ENCODE data around the gene HLA-DOA.
A peak's percentile ranks its signal among the peaks of the same experiment; 100 is the strongest.

Gene HLA-DOA

DNA sequence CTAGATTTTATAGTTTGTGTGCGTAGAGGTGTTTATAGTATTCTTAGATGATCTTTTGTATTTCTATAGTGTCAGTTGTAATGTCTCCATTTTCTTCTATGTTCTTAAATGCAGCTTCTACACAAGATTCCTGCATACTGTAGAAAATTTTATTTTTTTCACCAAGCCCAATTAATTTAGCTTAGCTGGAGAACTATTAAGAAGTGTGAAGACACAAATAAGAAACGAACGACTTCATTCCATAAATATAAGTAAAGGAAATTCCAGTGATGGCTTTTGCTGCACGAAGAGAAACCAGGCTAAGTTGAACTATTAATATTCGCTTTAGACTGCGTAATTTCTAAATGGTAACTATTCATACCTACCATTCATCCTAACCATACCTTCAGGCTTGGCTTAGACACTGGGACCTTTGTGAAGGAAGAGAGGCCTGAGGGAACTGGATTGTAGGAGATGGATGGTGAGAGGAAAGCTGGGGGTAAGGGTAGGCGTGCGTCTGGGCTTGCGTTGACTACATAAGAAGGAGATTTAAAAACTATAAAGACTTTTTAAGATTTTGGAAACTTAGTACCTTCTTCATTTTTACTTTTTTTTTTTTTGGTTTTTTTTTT, 15.9 kb downstream of the HLA-DOA start:
- ATAC-seq: no peak
- H3K27ac Mint-ChIP-seq: no peak overlapping the region
- no peaks in the 10 kb centered on the region for H3K36me3 Mint-ChIP-seq
- H3K4me3 Mint-ChIP-seq: no peak overlapping the region
- no peaks in the 10 kb centered on the region for H3K9me3 Mint-ChIP-seq
- H3K27me3 Mint-ChIP-seq: no peaks in the 10 kb centered on the region
- peaks cover under 1% of the 10 kb centered on the region for H3K4me1 Mint-ChIP-seq

DNA sequence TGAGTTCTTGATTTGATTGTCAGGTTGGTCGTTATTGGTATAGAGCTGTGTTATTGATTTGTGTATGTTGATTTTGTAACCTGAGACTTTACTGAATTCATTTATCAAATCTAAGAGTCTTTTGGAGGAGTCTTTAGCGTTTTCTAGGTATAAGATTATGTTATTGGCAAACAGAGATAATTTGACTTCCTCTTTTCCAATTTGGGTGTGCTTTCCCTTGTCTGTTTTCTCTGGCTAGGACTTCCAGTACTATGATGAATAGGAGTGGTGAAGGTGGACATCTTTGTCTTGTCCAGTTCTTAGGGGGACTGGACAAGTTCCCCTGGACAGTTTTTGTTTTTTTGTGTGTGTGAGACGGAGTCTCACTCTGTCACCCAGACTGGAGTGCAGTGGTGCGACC, 17.4 kb downstream of the HLA-DOA start:
- no peak overlapping the region for H3K4me3 Mint-ChIP-seq
- no peaks in the 10 kb centered on the region for H3K9me3 Mint-ChIP-seq
- no peaks in the 10 kb centered on the region for H3K36me3 Mint-ChIP-seq
- no peaks in the 10 kb centered on the region for H3K27me3 Mint-ChIP-seq
- H3K27ac Mint-ChIP-seq: no peak overlapping the region
- ATAC-seq: no peak
- peaks cover 11% of the 10 kb centered on the region for H3K4me1 Mint-ChIP-seq

DNA sequence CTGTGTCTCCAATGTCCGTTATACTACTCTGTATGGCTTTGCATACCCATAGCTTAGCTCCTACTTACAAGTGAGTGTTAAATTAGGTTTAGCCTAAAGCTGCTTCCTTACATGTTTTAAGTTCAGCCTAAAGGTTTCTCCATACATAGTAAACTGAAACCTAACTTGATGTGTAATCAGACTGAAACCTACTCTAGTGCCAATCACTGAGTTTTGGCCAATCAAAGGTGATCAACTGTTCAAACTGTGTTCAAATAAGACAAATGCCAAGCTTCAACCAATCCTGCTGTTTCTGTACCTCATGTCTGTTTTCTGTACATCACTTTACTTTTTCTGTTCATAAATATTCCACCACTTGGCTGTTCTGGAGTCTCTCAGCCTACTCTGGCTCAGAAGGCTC, 20.0 kb downstream of the HLA-DOA start:
- ATAC-seq: no peak
- no peaks in the 10 kb centered on the region for H3K27me3 Mint-ChIP-seq
- peaks cover 15% of the 10 kb centered on the region for H3K4me1 Mint-ChIP-seq
- H3K4me3 Mint-ChIP-seq: no peak overlapping the region
- no peaks in the 10 kb centered on the region for H3K9me3 Mint-ChIP-seq
- no peak overlapping the region for H3K27ac Mint-ChIP-seq
- no peaks in the 10 kb centered on the region for H3K36me3 Mint-ChIP-seq

DNA sequence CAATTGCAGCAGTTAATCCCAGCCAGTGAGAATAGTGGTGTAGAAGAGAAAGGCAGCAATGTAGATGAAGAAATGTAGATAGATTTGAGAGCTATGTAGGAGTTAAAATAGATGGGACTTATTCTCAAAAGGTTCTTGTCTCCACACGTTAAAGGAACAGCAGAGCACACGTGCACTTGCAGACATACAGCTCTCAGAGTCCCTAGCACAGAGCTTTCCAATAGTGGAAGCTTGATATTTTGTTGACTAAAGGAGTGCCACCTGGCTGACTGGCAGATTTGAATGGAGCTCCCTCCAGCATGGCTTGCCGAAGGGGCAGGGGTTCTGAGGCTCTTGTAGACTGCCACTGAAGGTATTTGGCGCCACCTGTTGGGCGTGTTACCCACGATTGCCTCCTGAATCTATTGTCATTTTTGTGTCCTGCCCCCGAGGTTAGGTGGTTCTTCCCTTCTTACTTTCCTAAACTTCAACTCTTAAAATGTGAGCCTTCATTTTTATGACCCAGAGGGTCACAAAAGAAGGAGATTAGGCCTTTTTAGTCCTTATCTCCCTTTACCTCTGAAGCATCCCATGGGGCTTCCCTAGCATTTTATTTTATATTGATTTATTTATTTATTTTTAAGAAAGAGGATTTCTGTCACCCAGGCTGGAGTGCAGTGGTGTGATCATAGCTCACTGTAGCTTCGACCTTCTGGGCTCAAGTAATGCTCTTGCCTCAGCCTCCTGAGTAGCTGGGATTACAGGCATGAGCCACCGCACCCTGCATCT, 24.6 kb downstream of the HLA-DOA start:
- Mint-ChIP-seq H3K9me3 (no peaks in the 10 kb centered on the region), H3K27ac (peak overlapping the region; percentile 45), H3K36me3 (peaks cover 29% of the 10 kb centered on the region), H3K4me3 (no peak overlapping the region), H3K4me1 (peaks cover 54% of the 10 kb centered on the region), H3K27me3 (no peaks in the 10 kb centered on the region)
- peak; percentile 94 for ATAC-seq

DNA sequence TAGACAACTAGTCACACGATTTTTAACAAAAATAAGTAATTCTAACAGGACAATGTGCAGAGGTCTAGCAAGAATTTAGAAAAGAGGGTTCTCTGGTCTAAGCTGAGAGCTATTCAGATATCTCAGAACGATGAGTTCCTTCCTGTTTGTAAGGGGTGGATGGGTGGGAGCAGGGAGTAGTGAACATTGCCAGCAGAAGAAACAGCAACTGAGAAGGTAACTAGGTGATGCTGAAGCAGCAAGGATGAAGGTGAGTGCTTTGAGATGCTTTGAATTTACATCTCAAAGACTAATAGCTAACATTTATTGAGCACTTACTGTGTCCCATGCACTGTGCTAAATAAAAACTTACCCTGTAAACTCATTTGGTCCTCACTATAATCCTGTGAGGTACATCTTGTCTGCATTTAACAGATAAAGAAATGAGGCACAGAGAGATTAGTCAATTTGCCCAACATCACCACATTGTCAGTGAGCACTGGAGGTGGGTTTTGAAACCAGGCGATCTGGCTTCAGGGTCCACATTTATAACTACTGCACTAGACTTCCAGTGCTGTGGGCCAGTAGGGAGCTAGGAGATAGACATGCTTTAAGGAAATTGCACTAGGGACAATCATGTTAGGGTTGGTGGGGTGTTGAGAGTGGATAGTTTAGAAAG, 25.3 kb downstream of the HLA-DOA start:
- Mint-ChIP-seq H3K9me3 (no peaks in the 10 kb centered on the region), H3K4me1 (peaks cover 61% of the 10 kb centered on the region), H3K27me3 (no peaks in the 10 kb centered on the region), H3K36me3 (peaks cover 36% of the 10 kb centered on the region), H3K27ac (peak overlapping the region; percentile 45), H3K4me3 (no peak overlapping the region)
- ATAC-seq: peak; percentile 3

DNA sequence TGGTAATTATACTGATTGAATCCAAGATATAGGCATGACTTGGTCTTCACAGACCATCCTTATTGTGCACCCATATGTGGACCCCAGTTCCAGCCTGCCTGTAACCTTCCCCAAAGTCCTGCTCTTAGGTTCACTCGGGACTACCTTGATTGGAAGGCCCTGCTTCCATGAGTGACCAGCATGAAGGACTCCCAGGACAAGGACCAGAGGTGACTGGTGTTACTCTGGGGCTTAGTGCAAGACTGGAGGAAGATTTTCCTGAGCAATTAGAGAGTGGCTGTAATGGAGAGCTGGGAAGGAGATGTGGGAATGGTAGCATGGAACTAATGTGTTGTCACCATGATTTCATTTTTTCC, 25.9 kb downstream of the HLA-DOA start:
- Mint-ChIP-seq H3K27ac (peak overlapping the region; percentile 45), H3K4me1 (peaks cover 65% of the 10 kb centered on the region), H3K4me3 (no peak overlapping the region), H3K36me3 (peaks cover 42% of the 10 kb centered on the region), H3K27me3 (no peaks in the 10 kb centered on the region), H3K9me3 (no peaks in the 10 kb centered on the region)
- no peak for ATAC-seq

DNA sequence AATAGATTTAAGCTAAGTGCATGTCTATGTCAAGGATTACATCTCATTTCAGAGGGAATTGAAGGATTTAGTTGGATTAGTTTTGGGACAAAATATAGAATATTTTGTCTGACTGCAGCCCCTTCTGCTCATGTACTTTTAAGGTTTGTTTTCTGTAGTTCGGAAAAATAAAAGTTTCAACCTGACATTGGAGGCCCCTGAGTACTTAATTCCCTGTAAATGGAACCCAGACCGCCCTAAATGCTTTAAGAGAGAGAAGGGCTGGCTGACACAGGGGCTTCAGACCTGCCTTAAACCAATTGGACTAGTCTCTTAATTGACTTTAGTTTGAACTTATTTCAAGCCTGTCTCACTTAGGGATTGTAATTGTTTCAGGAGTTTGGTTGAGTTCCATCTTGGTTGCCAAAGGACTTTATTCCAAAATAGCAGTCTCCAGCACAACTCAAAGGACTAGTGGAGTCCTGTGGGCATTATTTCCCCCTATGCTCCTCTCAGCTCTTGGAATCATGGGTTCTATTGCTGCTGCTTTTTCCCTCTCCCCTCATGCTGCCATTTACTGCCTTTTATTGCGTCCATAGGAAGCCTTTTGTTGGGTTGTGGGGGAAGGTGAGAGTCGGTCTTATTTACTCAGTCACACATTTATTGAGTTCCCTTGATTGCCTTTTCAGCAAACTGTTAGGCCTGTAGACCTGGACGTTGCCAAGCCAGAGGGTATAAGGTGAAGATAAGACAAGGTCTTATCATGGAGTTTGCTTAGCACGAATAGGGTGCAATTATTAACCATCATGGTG, 26.5 kb downstream of the HLA-DOA start:
- H3K27ac Mint-ChIP-seq: no peak overlapping the region
- peaks cover 64% of the 10 kb centered on the region for H3K4me1 Mint-ChIP-seq
- H3K9me3 Mint-ChIP-seq: no peaks in the 10 kb centered on the region
- peaks cover 48% of the 10 kb centered on the region for H3K36me3 Mint-ChIP-seq
- no peak overlapping the region for H3K4me3 Mint-ChIP-seq
- ATAC-seq: no peak
- H3K27me3 Mint-ChIP-seq: no peaks in the 10 kb centered on the region

DNA sequence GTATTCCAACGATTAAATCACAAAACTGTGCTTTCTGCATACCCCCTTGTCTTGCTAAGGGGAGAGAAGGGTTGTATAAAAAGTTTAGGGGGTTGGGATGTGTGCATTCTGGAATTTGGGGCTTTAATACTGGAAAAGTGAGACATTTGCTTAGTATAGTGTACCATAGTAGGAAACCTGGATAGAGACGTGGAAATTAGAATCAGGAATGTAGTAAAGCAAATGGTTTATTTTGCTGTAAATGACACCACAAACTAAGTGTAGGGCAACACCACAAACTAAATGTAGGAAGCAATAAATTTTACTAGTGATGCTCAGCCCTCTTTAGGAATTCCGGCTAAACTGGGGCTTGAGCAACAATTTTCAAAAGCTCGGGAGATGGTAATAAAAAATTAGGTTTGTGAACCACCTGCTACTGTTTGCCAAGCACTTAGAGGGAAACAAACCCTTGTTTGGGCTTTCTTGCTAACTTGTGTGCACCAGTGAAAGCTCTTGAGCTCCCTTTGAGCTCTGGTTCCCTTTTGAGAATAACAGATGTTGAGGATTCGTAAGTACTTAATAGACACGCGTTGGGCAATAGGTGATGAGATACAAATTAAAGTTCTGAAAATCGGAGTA, 27.2 kb downstream of the HLA-DOA start:
- H3K4me1 Mint-ChIP-seq: peaks cover 65% of the 10 kb centered on the region
- H3K9me3 Mint-ChIP-seq: no peaks in the 10 kb centered on the region
- H3K36me3 Mint-ChIP-seq: peaks cover 55% of the 10 kb centered on the region
- H3K4me3 Mint-ChIP-seq: no peak overlapping the region
- H3K27ac Mint-ChIP-seq: peak overlapping the region; percentile 48
- no peaks in the 10 kb centered on the region for H3K27me3 Mint-ChIP-seq
- ATAC-seq: no peak

DNA sequence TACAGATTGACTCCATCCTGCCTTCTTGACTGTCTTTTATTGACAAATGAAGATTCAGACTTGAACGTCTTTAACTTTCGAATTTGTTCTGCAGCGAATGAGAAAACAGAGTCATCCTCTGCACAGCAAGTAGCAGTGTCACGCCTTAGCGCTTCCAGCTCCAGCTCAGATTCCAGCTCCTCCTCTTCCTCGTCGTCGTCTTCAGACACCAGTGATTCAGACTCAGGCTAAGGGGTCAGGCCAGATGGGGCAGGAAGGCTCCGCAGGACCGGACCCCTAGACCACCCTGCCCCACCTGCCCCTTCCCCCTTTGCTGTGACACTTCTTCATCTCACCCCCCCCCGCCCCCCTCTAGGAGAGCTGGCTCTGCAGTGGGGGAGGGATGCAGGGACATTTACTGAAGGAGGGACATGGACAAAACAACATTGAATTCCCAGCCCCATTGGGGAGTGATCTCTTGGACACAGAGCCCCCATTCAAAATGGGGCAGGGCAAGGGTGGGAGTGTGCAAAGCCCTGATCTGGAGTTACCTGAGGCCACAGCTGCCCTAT, 28.8 kb downstream of the HLA-DOA start:
- no peak overlapping the region for H3K4me3 Mint-ChIP-seq
- no peak overlapping the region for H3K27ac Mint-ChIP-seq
- H3K36me3 Mint-ChIP-seq: peaks cover 71% of the 10 kb centered on the region
- peaks cover 82% of the 10 kb centered on the region for H3K4me1 Mint-ChIP-seq
- ATAC-seq: no peak
- H3K9me3 Mint-ChIP-seq: no peaks in the 10 kb centered on the region
- no peaks in the 10 kb centered on the region for H3K27me3 Mint-ChIP-seq

DNA sequence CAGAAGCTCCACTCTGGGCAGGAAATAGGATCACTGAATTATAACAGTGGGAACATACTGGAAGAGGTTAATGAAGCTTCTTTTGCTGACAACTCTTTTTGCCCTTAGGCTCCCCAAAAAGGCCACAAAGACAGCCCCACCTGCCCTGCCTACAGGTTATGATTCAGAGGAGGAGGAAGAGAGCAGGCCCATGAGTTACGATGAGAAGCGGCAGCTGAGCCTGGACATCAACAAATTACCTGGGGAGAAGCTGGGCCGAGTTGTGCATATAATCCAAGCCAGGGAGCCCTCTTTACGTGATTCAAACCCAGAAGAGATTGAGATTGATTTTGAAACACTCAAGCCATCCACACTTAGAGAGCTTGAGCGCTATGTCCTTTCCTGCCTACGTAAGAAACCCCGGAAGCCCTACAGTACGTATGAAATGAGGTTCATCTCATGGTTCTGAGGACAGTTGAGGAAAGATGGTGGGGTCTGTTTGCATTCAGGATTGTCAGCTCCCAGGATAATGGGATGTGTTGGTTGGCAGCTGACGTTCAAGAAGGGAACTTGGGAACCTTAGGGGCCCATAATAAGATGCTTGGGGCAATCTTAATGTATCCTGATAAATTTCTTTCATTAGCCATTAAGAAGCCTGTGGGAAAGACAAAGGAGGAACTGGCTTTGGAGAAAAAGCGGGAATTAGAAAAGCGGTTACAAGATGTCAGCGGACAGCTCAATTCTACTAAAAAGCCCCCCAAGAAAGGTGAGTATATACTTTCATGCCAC, 29.5 kb downstream of the HLA-DOA start:
- Mint-ChIP-seq H3K4me3 (no peak overlapping the region), H3K36me3 (peaks cover 78% of the 10 kb centered on the region), H3K27me3 (no peaks in the 10 kb centered on the region), H3K4me1 (peaks cover 88% of the 10 kb centered on the region), H3K27ac (no peak overlapping the region), H3K9me3 (no peaks in the 10 kb centered on the region)
- ATAC-seq: no peak

DNA sequence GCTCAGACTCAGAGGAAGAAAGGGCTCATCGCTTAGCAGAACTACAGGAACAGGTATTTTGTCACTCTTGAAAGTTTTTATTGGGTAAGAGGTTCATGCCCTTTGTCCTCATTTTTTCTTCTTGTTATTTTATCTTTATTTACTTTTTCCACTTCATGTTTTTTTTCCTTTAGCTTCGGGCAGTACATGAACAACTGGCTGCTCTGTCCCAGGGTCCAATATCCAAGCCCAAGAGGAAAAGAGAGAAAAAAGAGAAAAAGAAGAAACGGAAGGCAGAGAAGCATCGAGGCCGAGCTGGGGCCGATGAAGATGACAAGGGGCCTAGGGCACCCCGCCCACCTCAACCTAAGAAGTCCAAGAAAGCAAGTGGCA, 31.5 kb downstream of the HLA-DOA start:
- Mint-ChIP-seq H3K27me3 (no peaks in the 10 kb centered on the region), H3K4me1 (peaks cover 79% of the 10 kb centered on the region), H3K4me3 (no peak overlapping the region), H3K9me3 (no peaks in the 10 kb centered on the region), H3K36me3 (peaks cover 97% of the 10 kb centered on the region), H3K27ac (no peak overlapping the region)
- no peak for ATAC-seq

DNA sequence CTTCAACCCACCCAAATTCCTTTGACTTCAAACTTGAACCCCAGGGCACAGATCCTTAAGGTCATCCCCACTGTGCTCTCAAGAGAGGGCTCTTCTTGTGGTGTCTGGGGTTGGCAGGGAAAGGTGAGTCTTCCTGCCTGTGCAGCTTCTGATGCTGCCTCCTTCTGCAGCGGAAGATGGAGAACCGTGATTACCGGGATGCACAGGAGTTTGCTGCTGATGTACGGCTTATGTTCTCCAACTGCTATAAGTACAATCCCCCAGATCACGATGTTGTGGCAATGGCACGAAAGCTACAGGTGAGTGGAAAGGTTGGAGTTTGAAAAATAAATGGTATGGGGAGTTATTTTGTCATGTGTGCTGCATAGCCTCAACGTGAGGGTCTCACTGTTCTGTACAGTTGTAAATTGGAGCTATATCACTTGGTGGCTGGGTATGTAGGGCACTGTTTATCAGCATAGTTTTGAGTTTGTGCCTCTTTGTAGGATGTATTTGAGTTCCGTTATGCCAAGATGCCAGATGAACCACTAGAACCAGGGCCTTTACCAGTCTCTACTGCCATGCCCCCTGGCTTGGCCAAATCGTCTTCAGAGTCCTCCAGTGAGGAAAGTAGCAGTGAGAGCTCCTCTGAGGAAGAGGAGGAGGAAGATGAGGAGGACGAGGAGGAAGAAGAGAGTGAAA, 32.0 kb downstream of the HLA-DOA start:
- peaks cover 75% of the 10 kb centered on the region for H3K4me1 Mint-ChIP-seq
- H3K4me3 Mint-ChIP-seq: peak overlapping the region; percentile 24
- no peaks in the 10 kb centered on the region for H3K9me3 Mint-ChIP-seq
- H3K36me3 Mint-ChIP-seq: peaks cover 100% of the 10 kb centered on the region
- H3K27me3 Mint-ChIP-seq: no peaks in the 10 kb centered on the region
- ATAC-seq: no peak
- H3K27ac Mint-ChIP-seq: peak overlapping the region; percentile 71

DNA sequence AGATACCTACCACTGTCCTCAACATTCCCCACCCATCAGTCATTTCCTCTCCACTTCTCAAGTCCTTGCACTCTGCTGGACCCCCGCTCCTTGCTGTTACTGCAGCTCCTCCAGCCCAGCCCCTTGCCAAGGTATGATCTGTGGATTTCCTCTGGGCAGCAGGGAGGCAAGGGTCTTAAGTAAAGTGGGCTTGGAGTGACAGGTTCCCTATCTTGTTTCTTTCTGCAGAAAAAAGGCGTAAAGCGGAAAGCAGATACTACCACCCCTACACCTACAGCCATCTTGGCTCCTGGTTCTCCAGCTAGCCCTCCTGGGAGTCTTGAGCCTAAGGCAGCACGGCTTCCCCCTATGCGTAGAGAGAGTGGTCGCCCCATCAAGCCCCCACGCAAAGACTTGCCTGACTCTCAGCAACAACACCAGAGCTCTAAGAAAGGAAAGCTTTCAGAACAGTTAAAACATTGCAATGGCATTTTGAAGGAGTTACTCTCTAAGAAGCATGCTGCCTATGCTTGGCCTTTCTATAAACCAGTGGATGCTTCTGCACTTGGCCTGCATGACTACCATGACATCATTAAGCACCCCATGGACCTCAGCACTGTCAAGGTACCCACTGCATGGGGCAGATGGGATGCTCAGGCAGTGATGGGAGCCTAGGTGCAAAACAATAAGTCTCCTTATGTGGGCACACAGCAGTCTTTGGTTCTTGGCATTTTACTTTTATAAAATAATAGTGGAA, 32.9 kb downstream of the HLA-DOA start:
- no peak for ATAC-seq
- Mint-ChIP-seq H3K36me3 (peaks cover 98% of the 10 kb centered on the region), H3K27me3 (no peaks in the 10 kb centered on the region), H3K9me3 (no peaks in the 10 kb centered on the region), H3K4me1 (peaks cover 66% of the 10 kb centered on the region), H3K27ac (peak overlapping the region; percentile 71), H3K4me3 (peak overlapping the region; percentile 89)

Measured in stimulated activated memory B cell treated with anti-CD40 and anti-IgM and Interleukin-4, amounts not matched to agents 10 μg/mL and 1 μg/mL and 100 μg/mL, for 72 hours (primary cell).